GM06990 (cell line): ENCODE results near the gene ENKUR.

Source experiments
- DNase-seq: peaks from one replicate; pipeline ENCODE4 v3.0.0-alpha.2; 2011; ENCODE audit not compliant: insufficient read length; ENCODE audit errors: extremely low read depth
- H3K27me3 ChIP-seq: replicated peaks from 2 replicates; pipeline ENCODE4 v1.6.0; 2011; ENCODE audit warnings: low read length; ENCODE audit not compliant: control insufficient read depth, insufficient read depth
- H3K36me3 ChIP-seq: 2 replicates; pipeline ENCODE4 v1.5.1; 2011; ENCODE audit warnings: low read length; ENCODE audit not compliant: control insufficient read depth, insufficient read depth
- H3K4me3 ChIP-seq: replicated peaks from 2 replicates; pipeline ENCODE4 v1.5.1; 2011; ENCODE audit warnings: low read depth, mild to moderate bottlenecking, control low read depth, low read length
- CTCF ChIP-seq: IDR thresholded peaks from 2 replicates; pipeline ENCODE4 v1.5.1; 2011; ENCODE audit warnings: low read length, control low read depth, mild to moderate bottlenecking, inconsistent platforms; ENCODE audit not compliant: insufficient read depth, poor library complexity, severe bottlenecking

ENKUR gene

GRCh38 chr10:24991298-24991697 lies 24.7 kb downstream of the ENKUR start:
- no peak for DNase-seq
- Histone ChIP-seq H3K27me3 (peaks cover 1% of the 10 kb centered on the region; the same call in 1 of the 2 replicates), H3K4me3 (no peak overlapping the region), H3K36me3 (no peaks in the 10 kb centered on the region)
- no peak for TF ChIP-seq CTCF

- no peaks in the 10 kb centered on the region for H3K36me3 ChIP-seq
- no peak for DNase-seq
- no peak for TF ChIP-seq CTCF
Observed at GRCh38 chr10:24989867-24990266, 26.1 kb downstream of the ENKUR start.

GRCh38 chr10:24988831-24989640 lies 26.9 kb downstream of the ENKUR start:
- no peaks in the 10 kb centered on the region for H3K36me3 ChIP-seq
- DNase-seq, result no peak
- TF ChIP-seq CTCF, result no peak

More at GRCh38 chr10:24989867-24990266, 26.1 kb downstream of the ENKUR start:
- peaks cover 1% of the 10 kb centered on the region; the same call in 1 of the 2 replicates for H3K27me3 ChIP-seq
- no peak overlapping the region for H3K4me3 ChIP-seq

GRCh38 chr10:24984906-24985305 lies 31.1 kb downstream of the ENKUR start:
- Histone ChIP-seq H3K36me3 (no peaks in the 10 kb centered on the region), H3K4me3 (no peak overlapping the region), H3K27me3 (no peaks in the 10 kb centered on the region)
- DNase-seq, result no peak
- TF ChIP-seq CTCF, result no peak

More at GRCh38 chr10:24988831-24989640, 26.9 kb downstream of the ENKUR start:
- Histone ChIP-seq H3K4me3 (no peak overlapping the region), H3K27me3 (peaks cover 1% of the 10 kb centered on the region; the same call in 1 of the 2 replicates)

- no peaks in the 10 kb centered on the region for H3K27me3 ChIP-seq
Observed at GRCh38 chr10:24983946-24984345, 32.0 kb downstream of the ENKUR start.

More at GRCh38 chr10:24983946-24984345, 32.0 kb downstream of the ENKUR start:
- no peak for DNase-seq
- TF ChIP-seq CTCF, result no peak
- no peak overlapping the region for H3K4me3 ChIP-seq
- H3K36me3 ChIP-seq, result no peaks in the 10 kb centered on the region
